Naive thymus-derived CD8-positive, alpha-beta T cell (primary cell): ENCODE data around the gene KAZN. TPM values are rescaled to one million over a fixed set of nuclear protein-coding genes. Genes with fewer than 3 reads are reported as not detected.
A peak's percentile ranks its signal among the peaks of the same experiment; 100 is the strongest.
"Not testable (repeated sequence)": the region's sequence is repeated elsewhere in the genome, so short reads cannot be mapped to it uniquely, and the experiment has no call there.

Experiments used
- ATAC-seq, 2 donors: fragments of 150-1000 bp; cut with Tn5 transposase in 1 of 2; sonication (Bioruptor Pico), chemical (Tn5 transposase) in 1 of 2; 1 replicate in 1 of 2; 2 replicates in 1 of 2; pipeline ENCODE4 v1.10.0; 2021; ENCODE audit warnings: mild to moderate bottlenecking in 2 of 2, moderate library complexity in 2 of 2
- POLR2A ChIA-PET: fragments of 350-600 bp; sonication (Branson Sonifier 250); formaldehyde crosslinking; loops from one replicate; lab custom pipeline; 2021; ENCODE audit warnings: antibody characterized with exemption; lab: Charles Lee
- DNase-seq, 10 donors: peaks; one replicate each; pipeline versions ENCODE4 v3.0.0 to v3.0.0-alpha.2; 2020 to 2022
- H3K27ac Mint-ChIP-seq, 10 donors: one replicate each; pipeline ENCODE4 v1.8.0; 2020 to 2022; ENCODE audit warnings: mild to moderate bottlenecking in 10 of 10, mixed read lengths in 10 of 10, moderate library complexity in 4 of 10, inconsistent platforms in 1 of 10
- H3K27me3 Mint-ChIP-seq, 5 donors: one replicate each; pipeline ENCODE4 v1.8.0; 2021 to 2022; ENCODE audit warnings: mixed read lengths in 5 of 5
- H3K36me3 Mint-ChIP-seq, 3 donors: one replicate each; pipeline ENCODE4 v1.8.0; 2020 to 2022; ENCODE audit warnings: mixed read lengths in 3 of 3, mild to moderate bottlenecking in 2 of 3, inconsistent platforms in 1 of 3
- H3K4me1 Mint-ChIP-seq, 4 donors: one replicate each; pipeline ENCODE4 v1.8.0; 2021 to 2022; ENCODE audit warnings: mixed read lengths in 4 of 4
- H3K4me3 Mint-ChIP-seq, 10 donors: one replicate each; pipeline ENCODE4 v1.8.0; 2020 to 2022; ENCODE audit warnings: mild to moderate bottlenecking in 10 of 10, mixed read lengths in 10 of 10, moderate library complexity in 6 of 10, inconsistent platforms in 1 of 10
- H3K9me3 Mint-ChIP-seq, 9 donors: one replicate each; pipeline ENCODE4 v1.8.0; 2020 to 2022; ENCODE audit warnings: mixed read lengths in 9 of 9, mild to moderate bottlenecking in 3 of 9, inconsistent platforms in 1 of 9, moderate library complexity in 1 of 9
- polyA plus RNA-seq, 3 donors: library from polyadenylated mRNA; unstranded; fragments of 300-500 nt; fragmentation: Illumina TruSeq; gene quantifications; one replicate each; pipeline ENCODE4 v1.2.3, GENCODE V29; 2021
- total RNA-seq, 8 experiments: library from RNA in 2 of 8; stranded (reverse) in 2 of 8; gene quantifications; one replicate each; pipeline ENCODE4 v1.2.3 and lab custom pipeline; 2021 to 2026

Gene KAZN
- total and polyA plus RNA-seq, 5 experiments from 2014 or later, result 0.02 to 0.63 (median 0.12) TPM; not detected in 1

DNA sequence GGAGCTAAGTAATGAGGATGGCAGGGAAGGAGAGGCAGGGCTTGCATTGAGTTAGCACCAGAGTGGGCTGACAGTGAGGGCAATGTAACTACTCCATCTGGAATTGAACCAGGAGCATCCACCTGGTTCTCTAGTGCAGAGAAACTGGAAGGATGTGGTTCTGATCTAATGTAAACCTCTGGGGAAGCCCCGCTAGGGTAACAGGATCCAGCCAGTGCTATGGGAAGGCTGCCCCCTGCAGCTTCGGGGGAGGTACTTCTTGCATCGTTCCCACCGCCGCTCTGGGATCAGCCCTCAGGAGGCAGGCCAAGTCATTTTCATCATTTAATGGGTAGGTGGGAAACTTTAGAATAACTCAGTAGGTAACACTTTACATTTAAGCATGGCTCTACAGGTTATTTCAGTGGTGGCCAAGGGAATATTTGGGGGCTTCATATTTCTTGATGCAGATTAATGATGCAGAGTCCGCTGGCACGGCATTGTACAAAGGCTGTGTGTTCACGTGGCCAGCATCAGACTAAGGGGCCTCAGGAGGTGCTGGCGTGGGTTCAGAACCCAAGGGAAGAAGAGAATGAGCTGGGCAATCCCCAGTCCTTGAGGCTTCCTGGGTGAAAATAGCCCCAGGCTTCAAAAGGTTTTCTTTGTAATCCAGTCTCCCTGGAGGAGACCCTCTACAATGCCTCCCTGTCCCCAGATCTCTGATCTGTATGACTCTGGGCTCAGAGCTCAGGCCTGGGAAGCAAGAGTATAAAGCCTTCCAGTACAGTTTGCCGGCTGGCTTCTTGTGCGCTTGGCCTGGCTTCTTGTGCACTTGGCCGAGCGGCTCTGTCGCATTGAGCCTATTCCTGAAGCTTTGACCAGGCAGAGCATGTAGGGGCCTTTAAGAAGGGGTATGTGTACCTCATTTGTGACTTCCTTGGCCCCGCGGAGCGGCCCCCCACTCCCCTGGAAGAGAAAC, 26.4 kb upstream of the KAZN start:
- peaks cover 11 to 31% (median 18%) of the 10 kb centered on the region in 5 donors for H3K27me3 Mint-ChIP-seq
- no peak for ATAC-seq
- POLR2A ChIA-PET, result no interaction called here
- DNase-seq, result no peak
- H3K4me3 Mint-ChIP-seq, result no peak overlapping the region
- no peak overlapping the region for H3K27ac Mint-ChIP-seq
- peaks cover 0 to 15% (median 0%) of the 10 kb centered on the region in 3 donors for H3K36me3 Mint-ChIP-seq
- peaks cover 4 to 27% (median 14%) of the 10 kb centered on the region in 9 donors for H3K9me3 Mint-ChIP-seq
- H3K4me1 Mint-ChIP-seq, result no peaks in the 10 kb centered on the region

- DNase-seq (no peak), ATAC-seq (no peak)
- Mint-ChIP-seq H3K27ac (no peak overlapping the region), H3K36me3 (peaks cover 0 to 13% (median 0%) of the 10 kb centered on the region in 3 donors), H3K9me3 (peaks cover 2 to 24% (median 14%) of the 10 kb centered on the region in 9 donors), H3K4me1 (no peaks in the 10 kb centered on the region), H3K4me3 (no peak overlapping the region), H3K27me3 (peaks cover 11 to 28% (median 18%) of the 10 kb centered on the region in 5 donors)
- POLR2A ChIA-PET, result no interaction called here
Measured at GRCh38 chr1:14572861-14573260, 25.6 kb upstream of the KAZN start.

DNA sequence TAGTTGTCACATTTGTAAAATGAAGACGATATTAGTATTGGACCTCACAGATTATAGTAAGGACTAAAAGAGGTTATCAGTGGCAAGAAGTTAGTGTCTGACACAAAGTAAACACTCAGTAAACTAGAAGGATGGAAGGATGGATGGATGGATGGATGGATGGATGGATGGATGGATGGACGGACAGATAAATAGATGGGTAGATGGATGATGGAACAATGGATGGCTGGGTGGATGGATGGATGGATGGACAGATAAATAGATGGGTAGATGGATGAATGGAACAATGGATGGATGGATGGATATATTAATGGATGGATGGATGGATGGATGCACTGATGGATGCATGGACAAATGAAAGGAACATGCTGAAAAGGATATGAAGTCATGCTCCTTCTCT, 22.3 kb upstream of the KAZN start:
- peaks cover 0 to 11% (median 0%) of the 10 kb centered on the region in 3 donors for H3K36me3 Mint-ChIP-seq
- no peak overlapping the region for H3K27ac Mint-ChIP-seq
- no peak for ATAC-seq
- H3K9me3 Mint-ChIP-seq, result peaks cover 0 to 21% (median 9%) of the 10 kb centered on the region in 9 donors
- no peak for DNase-seq
- no peaks in the 10 kb centered on the region for H3K4me1 Mint-ChIP-seq
- H3K4me3 Mint-ChIP-seq, result no peak overlapping the region
- POLR2A ChIA-PET, result no interaction called here
- H3K27me3 Mint-ChIP-seq, result peaks cover 6 to 23% (median 16%) of the 10 kb centered on the region in 5 donors

DNA sequence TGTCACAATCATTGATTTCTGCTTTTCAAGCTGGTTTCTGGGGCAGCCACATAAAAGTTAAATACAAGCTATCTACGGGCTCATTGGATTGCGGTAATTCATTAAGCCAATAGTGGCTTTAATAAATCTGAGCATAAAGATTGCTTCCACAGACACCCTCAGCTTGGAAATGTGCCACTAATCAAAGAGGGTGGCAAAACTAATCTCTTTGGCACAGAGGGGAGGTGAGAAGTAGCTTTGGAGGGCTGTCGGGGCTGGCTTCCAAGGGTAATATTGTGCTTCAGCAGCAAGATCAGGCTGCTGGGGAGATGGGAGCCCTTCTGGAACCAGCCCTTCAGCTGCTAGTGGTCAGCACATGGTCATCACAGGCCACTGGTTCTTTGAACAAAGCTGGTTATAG, 21.2 kb upstream of the KAZN start:
- H3K27ac Mint-ChIP-seq, result no peak overlapping the region

GRCh38 chr1:14578156-14578555, 20.3 kb upstream of the KAZN start:
- H3K27ac Mint-ChIP-seq, result no peak overlapping the region
- ATAC-seq, result no peak
- POLR2A ChIA-PET, result no interaction called here

More for the DNA sequence above, 21.2 kb upstream of the KAZN start:
- DNase-seq (no peak), ATAC-seq (no peak)
- POLR2A ChIA-PET, result no interaction called here
- Mint-ChIP-seq H3K36me3 (peaks cover 0 to 15% (median 0%) of the 10 kb centered on the region in 3 donors), H3K4me3 (no peak overlapping the region), H3K9me3 (peaks cover 3 to 32% (median 9%) of the 10 kb centered on the region in 9 donors), H3K27me3 (peaks cover 6 to 29% (median 9%) of the 10 kb centered on the region in 5 donors), H3K4me1 (no peaks in the 10 kb centered on the region)

GRCh38 chr1:14580295-14580694, 18.2 kb upstream of the KAZN start:
- H3K27ac Mint-ChIP-seq, POLR2A ChIA-PET, H3K4me3 Mint-ChIP-seq, ATAC-seq, DNase-seq, H3K4me1 Mint-ChIP-seq, H3K36me3 Mint-ChIP-seq: not testable (repeated sequence)
- Mint-ChIP-seq H3K9me3 (peaks cover 0 to 21% (median 6%) of the 10 kb centered on the region in 9 donors), H3K27me3 (peaks cover 0 to 22% (median 4%) of the 10 kb centered on the region in 5 donors)

More at GRCh38 chr1:14578156-14578555, 20.3 kb upstream of the KAZN start:
- Mint-ChIP-seq H3K36me3 (peaks cover 0 to 15% (median 0%) of the 10 kb centered on the region in 3 donors), H3K9me3 (peaks cover 3 to 32% (median 11%) of the 10 kb centered on the region in 9 donors), H3K27me3 (peaks cover 8 to 27% (median 9%) of the 10 kb centered on the region in 5 donors), H3K4me3 (no peak overlapping the region), H3K4me1 (no peaks in the 10 kb centered on the region)
- no peak for DNase-seq

DNA sequence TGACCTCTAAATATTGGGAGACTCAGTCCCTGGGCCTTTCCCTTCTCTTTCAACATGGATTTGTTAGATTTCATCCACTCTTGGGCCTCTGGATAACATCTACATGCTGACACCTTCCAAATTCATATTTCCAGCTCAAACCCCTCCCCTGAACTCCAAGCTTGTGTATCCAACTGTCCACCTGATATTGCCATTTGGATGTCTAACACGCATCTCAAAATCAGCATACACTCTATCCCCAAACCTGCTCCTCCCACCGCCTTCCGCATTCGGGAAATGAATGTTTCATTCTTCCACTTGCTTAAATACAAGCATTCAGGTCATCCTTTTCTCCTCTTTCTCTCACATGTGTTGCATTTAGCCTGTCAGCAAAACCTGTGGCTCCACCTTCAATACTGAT, 17.5 kb upstream of the KAZN start:
- Mint-ChIP-seq H3K27me3 (peaks cover 0 to 22% (median 6%) of the 10 kb centered on the region in 5 donors), H3K4me3 (no peak overlapping the region), H3K9me3 (peaks cover 0 to 19% (median 6%) of the 10 kb centered on the region in 9 donors), H3K36me3 (peaks cover 0 to 10% (median 0%) of the 10 kb centered on the region in 3 donors), H3K4me1 (no peaks in the 10 kb centered on the region), H3K27ac (peak overlapping the region in 1 of 10 donors; percentile 4)
- DNase-seq, result no peak
- no peak for ATAC-seq
- POLR2A ChIA-PET, result no interaction called here

- Mint-ChIP-seq H3K36me3 (peaks cover 0 to 10% (median 0%) of the 10 kb centered on the region in 3 donors), H3K4me3 (no peak overlapping the region), H3K4me1 (no peaks in the 10 kb centered on the region), H3K27me3 (peaks cover 2 to 17% (median 4%) of the 10 kb centered on the region in 5 donors), H3K27ac (no peak overlapping the region), H3K9me3 (peaks cover 0 to 19% (median 8%) of the 10 kb centered on the region in 9 donors)
- ATAC-seq (no peak), DNase-seq (no peak)
- POLR2A ChIA-PET, result no interaction called here
Measured at GRCh38 chr1:14583788-14584187, 14.7 kb upstream of the KAZN start.

GRCh38 chr1:14585728-14586127, 12.8 kb upstream of the KAZN start:
- Mint-ChIP-seq H3K4me1 (no peaks in the 10 kb centered on the region), H3K27me3 (peaks cover 4 to 28% (median 14%) of the 10 kb centered on the region in 5 donors), H3K27ac (no peak overlapping the region), H3K4me3 (no peak overlapping the region), H3K36me3 (peaks cover 0 to 8% (median 0%) of the 10 kb centered on the region in 3 donors), H3K9me3 (peaks cover 0 to 15% (median 8%) of the 10 kb centered on the region in 9 donors)
- POLR2A ChIA-PET, result no interaction called here
- no peak for DNase-seq
- no peak for ATAC-seq

DNA sequence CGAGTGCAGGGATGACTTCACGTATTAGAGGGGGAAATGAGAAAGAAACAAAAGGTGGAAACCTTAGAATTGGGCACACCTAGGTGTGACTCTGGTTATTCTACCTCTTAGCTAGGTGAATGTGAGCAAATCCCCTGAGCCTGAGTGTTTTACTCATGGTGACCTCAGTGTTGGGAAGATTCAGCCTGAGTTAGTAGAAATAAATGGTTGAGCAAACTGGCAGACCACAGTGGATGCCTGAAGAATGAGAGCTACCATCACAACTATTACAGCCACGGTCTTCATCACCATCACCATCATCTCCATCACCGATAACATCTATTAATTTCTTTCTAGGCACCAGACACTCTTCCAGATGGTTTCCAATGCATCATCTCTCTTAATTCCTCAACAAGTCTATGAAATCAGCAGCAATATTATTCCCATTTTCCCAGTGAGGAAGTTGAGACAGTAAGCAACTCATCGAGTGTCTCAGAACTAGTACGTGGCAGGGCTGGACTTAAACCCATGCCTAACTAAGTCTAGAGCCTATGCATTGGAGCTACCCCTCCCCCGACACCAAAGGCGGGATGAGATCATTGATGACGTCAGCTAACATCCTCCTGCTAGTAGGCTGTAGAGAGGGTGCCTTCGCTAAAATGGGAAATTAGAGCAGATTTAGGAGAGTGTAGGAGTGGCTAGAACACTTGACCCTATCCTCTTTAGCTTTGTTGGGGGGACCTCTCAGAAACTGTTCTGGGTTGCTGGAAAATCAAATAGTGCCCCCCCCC, 7.9 kb upstream of the KAZN start:
- peaks cover 8 to 59% (median 24%) of the 10 kb centered on the region in 5 donors for H3K27me3 Mint-ChIP-seq
- no peak for ATAC-seq

GRCh38 chr1:14591600-14591999, 6.9 kb upstream of the KAZN start:
- POLR2A ChIA-PET, result no interaction called here
- Mint-ChIP-seq H3K27ac (peak overlapping the region in 1 of 10 donors; percentile 25), H3K36me3 (no peaks in the 10 kb centered on the region), H3K4me1 (no peaks in the 10 kb centered on the region), H3K27me3 (peaks cover 15 to 69% (median 32%) of the 10 kb centered on the region in 5 donors), H3K9me3 (peaks cover 0 to 8% (median 0%) of the 10 kb centered on the region in 9 donors), H3K4me3 (no peak overlapping the region)
- no peak for ATAC-seq
- no peak for DNase-seq

More for the DNA sequence above, 7.9 kb upstream of the KAZN start:
- H3K9me3 Mint-ChIP-seq, result peaks cover 0 to 8% (median 0%) of the 10 kb centered on the region in 9 donors
- no peak overlapping the region for H3K4me3 Mint-ChIP-seq
- no peak for DNase-seq
- no peaks in the 10 kb centered on the region for H3K36me3 Mint-ChIP-seq
- H3K27ac Mint-ChIP-seq, result no peak overlapping the region
- H3K4me1 Mint-ChIP-seq, result no peaks in the 10 kb centered on the region
- POLR2A ChIA-PET, result no interaction called here

- POLR2A ChIA-PET, result no interaction called here
- Mint-ChIP-seq H3K9me3 (peaks cover 0 to 8% (median 0%) of the 10 kb centered on the region in 9 donors), H3K4me3 (no peak overlapping the region), H3K36me3 (no peaks in the 10 kb centered on the region), H3K27me3 (peaks cover 20 to 74% (median 36%) of the 10 kb centered on the region in 5 donors), H3K4me1 (no peaks in the 10 kb centered on the region), H3K27ac (peak overlapping the region in 1 of 10 donors; percentile 25)
- DNase-seq (no peak), ATAC-seq (no peak)
Measured at GRCh38 chr1:14592004-14592631, 6.4 kb upstream of the KAZN start.
